HG03280 (cell line): ENCODE data around the gene SPINT2.
A peak's percentile ranks its signal among the peaks of the same experiment; 100 is the strongest.
"Not testable (repeated sequence)": the region's sequence is repeated elsewhere in the genome, so short reads cannot be mapped to it uniquely, and the experiment has no call there.

ENCODE experiments used
- ATAC-seq: cut with Tn5 transposase; IDR thresholded peaks from one replicate; pipeline ENCODE4 v1.9.1; 2021; ENCODE audit warnings: mild to moderate bottlenecking, moderate library complexity; ENCODE audit not compliant: unreplicated experiment

Gene SPINT2

DNA sequence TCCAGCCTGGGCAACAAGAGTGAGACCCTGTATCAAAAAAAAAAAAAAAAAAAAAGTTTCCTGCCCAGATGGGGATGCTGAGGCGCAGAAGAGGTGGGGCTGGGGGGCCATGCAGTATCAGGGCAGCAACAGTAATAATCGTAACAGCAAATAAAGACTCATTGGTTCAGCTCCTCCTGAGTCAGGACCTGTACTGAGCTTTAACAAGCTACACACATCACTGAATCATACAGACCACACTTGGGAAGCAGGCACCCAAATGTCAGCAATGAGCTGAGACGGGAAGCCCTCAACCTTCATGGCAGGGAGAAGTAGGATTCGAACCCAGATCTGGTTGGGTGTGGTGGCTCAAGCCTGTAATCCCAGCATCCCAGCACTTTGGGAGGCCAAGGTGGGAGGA lies 29.8 kb upstream of the SPINT2 start:
- ATAC-seq, result no peak

- ATAC-seq, result no peak
Measured at GRCh38 chr19:38239816-38240215, 24.6 kb upstream of the SPINT2 start.

- no peak for ATAC-seq
Measured at GRCh38 chr19:38243279-38243673, 21.1 kb upstream of the SPINT2 start.

DNA sequence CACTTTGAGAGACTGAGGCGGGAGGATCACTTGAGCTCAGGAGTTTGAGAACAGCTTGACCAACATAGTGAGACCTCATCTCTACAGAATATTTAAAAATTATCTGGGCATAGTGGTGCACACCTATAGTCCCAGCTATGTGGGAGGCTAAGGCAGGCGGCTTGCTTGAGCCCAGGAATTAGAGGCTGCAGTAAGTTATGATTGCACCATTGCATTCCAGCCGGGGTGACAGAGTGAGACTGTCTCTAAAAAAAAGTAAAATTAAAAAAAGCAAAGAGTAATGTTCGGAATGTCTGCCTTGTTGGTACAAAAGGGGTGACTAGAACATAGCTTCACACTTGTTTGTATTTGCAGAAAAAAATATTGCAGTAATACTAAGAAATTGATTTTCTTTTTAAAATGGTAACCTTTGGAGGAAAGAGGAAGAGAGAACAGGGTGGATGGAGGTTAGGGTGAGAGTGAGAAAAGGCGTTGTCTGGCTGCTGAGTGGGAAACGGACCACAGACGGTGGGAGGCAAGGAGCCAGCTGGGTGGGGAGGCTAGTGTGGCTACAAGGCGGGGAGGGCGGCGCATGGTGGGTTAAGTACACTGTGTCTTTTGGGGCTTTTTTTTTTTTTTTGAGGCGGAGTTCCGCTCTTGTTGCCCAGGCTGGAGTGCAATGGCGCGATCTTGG lies 18.4 kb upstream of the SPINT2 start:
- no peak for ATAC-seq

GRCh38 chr19:38247126-38247525 lies 17.2 kb upstream of the SPINT2 start:
- ATAC-seq, result no peak

GRCh38 chr19:38247734-38248268 lies 16.6 kb upstream of the SPINT2 start:
- no peak for ATAC-seq

- ATAC-seq, result no peak
Measured at GRCh38 chr19:38248421-38248820, 16.0 kb upstream of the SPINT2 start.

DNA sequence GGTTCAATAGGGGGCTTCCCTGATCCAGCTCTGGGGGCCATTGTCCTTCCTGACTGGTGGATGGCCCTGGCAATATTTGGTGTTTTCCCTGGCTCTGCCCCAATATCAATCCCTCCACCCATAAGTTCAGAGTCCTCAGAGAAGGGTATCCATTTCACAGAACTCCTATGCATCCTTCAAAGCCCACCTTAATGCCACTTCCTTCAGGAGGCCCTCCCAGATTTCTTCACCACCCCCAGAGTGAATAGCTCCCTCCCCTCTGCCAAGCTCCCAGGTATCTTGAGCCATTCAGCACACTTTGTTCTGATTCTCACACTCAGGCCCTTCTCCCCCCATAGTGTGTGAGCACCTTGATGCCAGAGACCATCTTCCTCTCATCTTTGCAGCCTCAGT lies 13.9 kb upstream of the SPINT2 start:
- ATAC-seq, result no peak

- no peak for ATAC-seq
Measured at GRCh38 chr19:38250821-38251563, 13.4 kb upstream of the SPINT2 start.

- no peak for ATAC-seq
Measured at GRCh38 chr19:38251564-38252051, 12.8 kb upstream of the SPINT2 start.

- no peak for ATAC-seq
Measured at GRCh38 chr19:38252385-38252784, 12.0 kb upstream of the SPINT2 start.

DNA sequence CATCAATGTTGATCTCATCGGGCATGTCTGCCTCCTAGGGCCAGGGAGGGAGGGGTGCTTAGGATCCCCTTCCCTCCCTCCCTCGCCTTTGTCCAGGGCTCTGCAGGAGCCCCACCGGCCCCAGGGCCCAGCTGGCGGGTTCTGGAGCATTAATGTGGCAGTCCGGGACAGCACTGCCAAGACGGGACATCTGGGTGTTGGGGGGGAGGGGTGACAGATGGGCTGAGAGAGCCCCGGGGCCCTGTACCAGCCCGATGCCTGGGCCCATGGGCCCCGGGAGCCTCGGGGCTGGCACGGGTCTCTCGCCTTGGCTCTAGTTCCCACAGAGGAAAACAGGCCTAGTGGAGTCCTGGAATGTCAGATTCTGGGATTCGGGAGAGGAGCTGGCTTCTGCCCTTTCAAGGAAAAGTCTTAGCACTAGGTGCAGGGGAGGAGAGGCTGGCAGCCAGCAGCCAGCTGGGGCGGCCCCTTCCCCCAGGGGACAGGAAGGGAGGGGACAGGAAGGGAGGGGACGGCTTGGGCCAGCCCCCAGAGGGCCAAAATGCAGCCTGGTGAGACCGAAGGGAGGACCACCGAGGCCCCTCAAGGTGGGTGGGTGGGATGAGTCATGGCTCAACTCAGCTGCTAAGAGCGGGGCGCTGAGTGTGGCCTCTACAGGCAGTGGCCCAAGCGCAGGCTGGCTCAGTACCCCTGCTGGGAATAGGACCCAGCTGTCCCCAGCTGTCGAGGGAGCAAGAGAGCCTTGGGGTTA lies 11.3 kb upstream of the SPINT2 start:
- ATAC-seq, result no peak

GRCh38 chr19:38253788-38254187 lies 10.6 kb upstream of the SPINT2 start:
- no peak for ATAC-seq

GRCh38 chr19:38255383-38256014 lies 8.9 kb upstream of the SPINT2 start:
- ATAC-seq, result no peak

GRCh38 chr19:38261942-38262341 lies 2.4 kb upstream of the SPINT2 start:
- not testable (repeated sequence) for ATAC-seq

DNA sequence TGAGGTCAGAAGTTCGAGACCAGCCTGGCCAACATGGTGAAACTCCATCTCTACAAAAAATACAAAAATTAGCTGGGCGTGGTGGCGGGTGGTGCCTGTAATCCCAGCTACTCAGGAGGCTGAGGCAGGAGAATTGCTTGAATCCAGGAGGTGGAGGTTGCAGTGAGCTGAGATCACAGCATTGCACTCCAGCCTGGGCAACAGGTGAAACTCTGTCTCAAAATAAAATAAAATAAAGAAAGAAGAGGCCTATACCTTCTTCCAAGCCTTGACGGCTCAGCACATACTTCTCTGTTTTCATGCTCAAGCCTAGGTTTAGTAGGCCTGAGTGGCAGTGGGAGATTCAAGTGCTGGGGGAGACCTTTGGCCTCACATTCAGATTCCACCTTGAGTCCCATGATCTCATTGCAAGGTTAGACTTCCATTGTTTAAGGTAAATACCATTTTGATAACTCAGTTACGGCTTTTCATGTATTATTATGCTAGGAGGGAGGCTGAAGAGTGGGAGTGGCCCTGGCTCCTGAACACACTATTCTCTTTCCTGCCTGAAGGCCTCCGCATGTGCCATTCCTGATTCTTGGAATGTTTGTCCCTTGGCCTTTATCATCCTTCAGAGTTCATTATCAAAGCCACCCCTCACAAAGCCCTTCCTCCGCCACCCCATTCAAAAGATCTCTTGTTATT lies 1.6 kb upstream of the SPINT2 start:
- ATAC-seq, result no peak

GRCh38 chr19:38263689-38264485 lies 486 bp upstream of the SPINT2 start:
- ATAC-seq, result peak; percentile 68

DNA sequence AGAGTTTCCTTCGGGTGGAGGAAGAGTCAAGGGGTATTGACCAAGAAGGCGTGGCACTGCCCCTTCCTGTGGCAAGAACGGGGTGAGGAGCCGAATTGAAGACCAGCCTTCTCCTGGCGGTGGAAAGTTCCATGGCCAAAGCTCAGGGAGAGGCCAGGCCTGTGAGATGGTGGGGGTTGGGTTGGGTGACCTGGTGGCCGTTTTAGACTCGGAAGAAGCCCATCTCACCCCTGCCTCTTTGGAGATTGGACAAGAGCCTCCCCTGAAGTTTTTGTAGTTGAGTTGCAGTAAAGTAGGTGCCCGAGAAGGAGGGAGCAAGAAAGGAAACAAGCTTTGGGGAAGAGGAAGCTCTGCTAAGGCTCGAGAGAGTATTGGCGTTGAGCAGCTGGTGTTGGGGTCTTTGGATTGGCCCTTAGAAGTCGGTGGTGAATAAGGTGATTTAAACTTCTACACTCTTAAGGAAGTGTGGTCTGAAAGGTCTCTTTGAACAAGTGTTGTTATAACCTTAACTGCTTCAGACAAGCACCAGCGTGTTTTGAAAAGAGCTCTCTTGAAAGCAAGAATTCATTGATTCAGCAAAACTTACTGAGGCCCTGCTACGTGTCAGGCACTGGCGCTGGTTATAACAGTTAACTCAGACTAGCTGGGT lies 964 bp downstream of the SPINT2 start:
- ATAC-seq, result no peak

GRCh38 chr19:38265921-38266429 lies 1.6 kb downstream of the SPINT2 start:
- ATAC-seq, result no peak
